PC-3 (cell line): ENCODE measurements around the gene TECPR2.

ENCODE experiments used
- CTCF ChIP-seq: fragments of 300-600 bp; sonication (generic); conservative IDR thresholded peaks from 2 replicates; pipeline ENCODE4 v1.5.1; 2017; ENCODE audit warnings: antibody characterized with exemption, low read depth, mild to moderate bottlenecking, low read length
- EZH2 ChIP-seq: fragments of 300-600 bp; sonication (generic); IDR thresholded peaks from one replicate; pipeline ENCODE4 v1.6.1; 2017; ENCODE audit warnings: antibody characterized with exemption, mild to moderate bottlenecking, low read length; ENCODE audit not compliant: unreplicated experiment
- EZH2phosphoT487 ChIP-seq: fragments of 300-600 bp; sonication (generic); IDR thresholded peaks from 2 replicates; pipeline ENCODE4 v1.6.1; 2018; ENCODE audit warnings: mild to moderate bottlenecking, antibody characterized with exemption, low read length, borderline replicate concordance

- TF ChIP-seq CTCF = no peak
- no peak for TF ChIP-seq EZH2
- TF ChIP-seq EZH2phosphoT487 = no peak
Observed at GRCh38 chr14:102417001-102417431, 54.3 kb downstream of the TECPR2 start.
